ENCODE measurements around the gene GPR32. TPM values are rescaled to one million over a fixed set of nuclear protein-coding genes. Genes with fewer than 3 reads are reported as not detected.
A peak's percentile ranks its signal among the peaks of the same experiment; 100 is the strongest.

Gene GPR32
- total RNA-seq, 3 donors from 2014 or later (not counting 1 experiment from before 2014, with no cell fraction given) = not detected

GRCh38 chr19:50801107-50801506, 30.8 kb downstream of the GPR32 start:
- Mint-ChIP-seq H3K4me3 (no peak overlapping the region), H3K36me3 (no peaks in the 10 kb centered on the region), H3K9me3 (no peaks in the 10 kb centered on the region), H3K4me1 (peaks cover 23 to 40% of the 10 kb centered on the region in 2 donors), H3K27ac (no peak overlapping the region), H3K27me3 (ENCODE audit: low read depth in 2 of 2) (no peaks in the 10 kb centered on the region)
- Histone ChIP-seq H3K27ac (ENCODE audit: low read length) (no peak overlapping the region), H3K27me3 (ENCODE audit: control insufficient read depth, insufficient read depth, low read length) (no peaks in the 10 kb centered on the region), H3K9me3 (ENCODE audit: control insufficient read depth, insufficient read depth, low read length) (no peaks in the 10 kb centered on the region), H3K4me1 (ENCODE audit: control insufficient read depth, insufficient read depth, low read length) (peaks cover 17% of the 10 kb centered on the region), H3K4me3 (ENCODE audit: low read length) (no peak overlapping the region), H3K36me3 (ENCODE audit: control insufficient read depth, insufficient read depth, low read length) (peaks cover 26% of the 10 kb centered on the region)
- ATAC-seq (no peak), DNase-seq (no peak)
- intact Hi-C loops (cut with micrococcal nuclease) = loop anchor here (10.0 kb wide), 1 partner anchor 76 kb away; the partner anchor contains the start of gene CLEC11A
- 97% methylated on average over 8 of the region's 8 CpGs for WGBS (ENCODE audit: insufficient coverage)
- no peak for TF ChIP-seq CTCF (IDR thresholded peaks at IDR 0.05)

GRCh38 chr19:50803633-50804419, 33.6 kb downstream of the GPR32 start:
- Mint-ChIP-seq H3K4me3 (peak overlapping the region; percentile 99), H3K4me1 (peaks cover 23 to 43% of the 10 kb centered on the region in 2 donors), H3K36me3 (no peaks in the 10 kb centered on the region), H3K27ac (peak overlapping the region; percentile 100), H3K27me3 (ENCODE audit: low read depth in 2 of 2) (no peaks in the 10 kb centered on the region), H3K9me3 (no peaks in the 10 kb centered on the region)
- intact Hi-C loops (cut with micrococcal nuclease) = loop anchor here (10.0 kb wide), 1 partner anchor 79 kb away; the partner anchor contains the start of gene CLEC11A
- peak overlapping the region; percentile 94 for H3K27ac ChIP-seq (ENCODE audit: low read length)
- TF ChIP-seq CTCF (IDR thresholded peaks at IDR 0.05) = no peak
- H3K4me1 ChIP-seq (ENCODE audit: control insufficient read depth, insufficient read depth, low read length) = peaks cover 17% of the 10 kb centered on the region
- H3K36me3 ChIP-seq (ENCODE audit: control insufficient read depth, insufficient read depth, low read length) = peaks cover 9% of the 10 kb centered on the region
- H3K27me3 ChIP-seq (ENCODE audit: control insufficient read depth, insufficient read depth, low read length) = no peaks in the 10 kb centered on the region
- peak in 1 of 2 donors; percentile 42 for DNase-seq
- H3K4me3 ChIP-seq (ENCODE audit: low read length) = peak overlapping the region; percentile 86
- no peaks in the 10 kb centered on the region for H3K9me3 ChIP-seq (ENCODE audit: control insufficient read depth, insufficient read depth, low read length)
- under 1% methylated on average over 40 of the region's 40 CpGs for WGBS (ENCODE audit: insufficient coverage)
- peak in 1 of 3 donors; percentile 0 for ATAC-seq

- WGBS (ENCODE audit: insufficient coverage) = under 1% methylated on average over 62 of the region's 62 CpGs
- peak overlapping the region; percentile 99 for H3K4me3 Mint-ChIP-seq
- H3K4me3 ChIP-seq (ENCODE audit: low read length) = peak overlapping the region; percentile 86
- peak overlapping the region; percentile 94 for H3K27ac ChIP-seq (ENCODE audit: low read length)
- TF ChIP-seq CTCF (IDR thresholded peaks at IDR 0.05) = no peak
- peaks cover 7% of the 10 kb centered on the region for H3K36me3 ChIP-seq (ENCODE audit: control insufficient read depth, insufficient read depth, low read length)
- peaks cover 23 to 43% of the 10 kb centered on the region in 2 donors for H3K4me1 Mint-ChIP-seq
- peaks cover 17% of the 10 kb centered on the region for H3K4me1 ChIP-seq (ENCODE audit: control insufficient read depth, insufficient read depth, low read length)
- peak overlapping the region; percentile 100 for H3K27ac Mint-ChIP-seq
- intact Hi-C loops (cut with micrococcal nuclease) = loop anchor here (10.0 kb wide), 1 partner anchor 80 kb away; the partner anchor contains the start of gene CLEC11A
- H3K9me3 ChIP-seq (ENCODE audit: control insufficient read depth, insufficient read depth, low read length) = no peaks in the 10 kb centered on the region
- H3K27me3 Mint-ChIP-seq (ENCODE audit: low read depth in 2 of 2) = no peaks in the 10 kb centered on the region
- DNase-seq (peak; percentile 97 to 98), ATAC-seq (peak; percentile 94 to 98 (median 95))
- no peaks in the 10 kb centered on the region for H3K27me3 ChIP-seq (ENCODE audit: control insufficient read depth, insufficient read depth, low read length)
- H3K36me3 Mint-ChIP-seq = no peaks in the 10 kb centered on the region
- no peaks in the 10 kb centered on the region for H3K9me3 Mint-ChIP-seq
Observed at GRCh38 chr19:50804420-50805272, 34.4 kb downstream of the GPR32 start.

Data from natural killer cell (primary cell).